GM21528 (cell line): ENCODE measurements around the gene CEP89.
"Not testable (repeated sequence)": the region's sequence is repeated elsewhere in the genome, so short reads cannot be mapped to it uniquely, and the experiment has no call there.

Experiments used
- ATAC-seq: cut with Tn5 transposase; IDR thresholded peaks from one replicate; pipeline ENCODE4 v1.9.1; 2021; ENCODE audit warnings: mild to moderate bottlenecking, moderate library complexity; ENCODE audit not compliant: unreplicated experiment, low FRiP score

The CEP89 gene

GRCh38 chr19:32969549-32969948 lies 2.2 kb downstream of the CEP89 start:
- ATAC-seq = no peak

- ATAC-seq = no peak
Observed at GRCh38 chr19:32966750-32967149, 5.0 kb downstream of the CEP89 start.

DNA sequence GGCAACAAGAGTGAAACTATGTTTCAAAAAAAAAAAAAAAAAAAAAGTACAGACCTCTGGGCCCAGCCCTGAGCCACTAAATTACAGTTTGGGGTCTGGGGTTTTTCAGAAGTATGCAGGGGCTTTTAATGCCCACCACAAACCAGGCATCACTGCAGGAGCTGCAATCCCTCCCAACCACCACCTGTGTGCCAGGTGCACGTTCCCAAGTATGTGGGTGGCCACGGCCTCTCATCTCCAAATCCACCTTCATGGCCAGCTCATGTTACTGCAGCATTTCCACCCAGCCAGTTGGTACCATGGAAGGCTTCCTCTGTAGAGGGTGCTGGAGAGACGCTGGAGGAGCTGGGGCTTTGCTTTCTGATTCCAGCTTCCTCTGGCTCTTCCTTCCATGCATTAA lies 26.5 kb downstream of the CEP89 start:
- ATAC-seq = no peak

GRCh38 chr19:32941273-32941672 lies 30.5 kb downstream of the CEP89 start:
- not testable (repeated sequence) for ATAC-seq

DNA sequence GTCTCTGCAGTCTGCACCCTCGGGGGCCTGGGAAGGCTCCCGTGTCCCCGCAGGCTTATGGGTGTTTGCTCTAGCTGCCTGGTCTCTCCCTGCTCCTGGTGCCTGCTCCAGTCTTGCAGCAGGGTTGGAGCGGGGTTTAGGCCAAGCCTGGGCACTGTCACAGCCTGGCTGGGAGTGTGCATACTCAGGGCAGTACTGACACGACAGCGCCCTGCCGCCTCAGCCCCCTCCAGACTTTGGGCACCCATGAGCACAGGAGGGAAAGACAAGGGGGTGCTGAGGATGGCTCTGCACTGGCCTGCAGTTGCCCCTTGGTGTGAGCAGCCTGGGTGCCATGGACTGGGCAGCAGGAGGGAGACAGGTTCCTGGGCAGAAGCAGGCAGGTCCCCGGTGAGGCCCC lies 35.7 kb downstream of the CEP89 start:
- no peak for ATAC-seq

GRCh38 chr19:32935629-32936028 lies 36.1 kb downstream of the CEP89 start:
- no peak for ATAC-seq

- ATAC-seq = no peak
Observed at GRCh38 chr19:32933571-32933970, 38.2 kb downstream of the CEP89 start.

DNA sequence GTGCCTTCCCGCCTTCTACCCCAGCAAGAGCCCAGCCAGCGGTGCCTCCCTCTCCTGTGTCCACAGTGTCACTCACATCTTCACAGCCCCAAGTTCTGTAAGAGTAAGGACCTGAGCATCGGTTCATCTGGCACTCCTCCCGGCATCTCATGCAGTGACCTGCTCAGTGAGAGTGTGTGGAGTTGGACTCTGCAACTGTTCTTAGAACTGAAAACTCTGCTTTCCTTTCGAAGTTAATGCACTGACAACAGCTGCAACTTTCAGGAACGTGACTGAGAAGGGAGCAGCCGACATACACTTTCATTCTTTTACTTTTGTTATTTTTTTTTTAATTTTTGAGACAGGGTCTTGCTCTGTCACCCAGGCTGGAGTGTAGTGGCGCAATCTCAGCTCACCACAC lies 41.2 kb downstream of the CEP89 start:
- no peak for ATAC-seq

- no peak for ATAC-seq
Observed at GRCh38 chr19:32928806-32929205, 43.0 kb downstream of the CEP89 start.

DNA sequence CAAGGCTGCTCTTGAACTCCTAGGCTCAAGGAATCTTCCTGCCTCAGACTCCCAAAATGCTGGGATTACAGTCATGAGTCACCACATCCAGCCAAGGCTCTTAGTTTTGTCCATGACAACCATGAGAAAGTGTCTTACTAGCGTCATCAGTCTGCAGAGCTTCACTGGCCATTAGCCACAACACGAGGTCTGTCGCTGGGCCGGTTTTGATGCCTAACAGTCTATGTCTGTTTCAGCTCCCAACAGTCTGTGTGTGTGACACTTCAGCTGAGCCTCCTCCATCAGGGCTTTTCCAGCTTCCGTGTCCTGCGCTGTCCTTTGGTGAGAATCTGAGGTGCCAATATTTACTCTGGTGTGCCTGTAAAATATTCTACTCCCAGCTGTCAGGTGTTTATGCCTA lies 47.6 kb downstream of the CEP89 start:
- no peak for ATAC-seq

GRCh38 chr19:32921624-32922023 lies 50.1 kb downstream of the CEP89 start:
- ATAC-seq = no peak

DNA sequence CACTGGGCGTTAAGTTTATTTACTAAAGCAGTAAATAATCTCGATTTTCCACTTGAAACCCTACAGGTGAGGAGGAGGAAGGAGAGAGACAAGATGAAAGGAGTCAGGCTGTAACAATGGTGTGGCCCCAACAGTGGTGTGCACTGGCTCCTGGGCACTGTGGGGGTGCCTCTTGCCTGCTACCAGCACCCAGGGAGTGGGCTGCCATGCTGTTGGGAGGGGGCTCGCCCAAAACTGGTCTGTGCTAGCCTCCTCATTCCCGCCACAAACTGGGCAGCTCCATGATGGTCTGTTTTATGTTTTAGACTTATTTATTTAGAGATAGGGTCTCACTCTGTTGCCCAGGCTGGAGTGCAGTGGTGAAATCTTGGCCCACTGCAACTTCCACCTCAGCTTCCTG lies 52.4 kb downstream of the CEP89 start:
- ATAC-seq = no peak

- no peak for ATAC-seq
Observed at GRCh38 chr19:32917616-32917996, 54.2 kb downstream of the CEP89 start.

DNA sequence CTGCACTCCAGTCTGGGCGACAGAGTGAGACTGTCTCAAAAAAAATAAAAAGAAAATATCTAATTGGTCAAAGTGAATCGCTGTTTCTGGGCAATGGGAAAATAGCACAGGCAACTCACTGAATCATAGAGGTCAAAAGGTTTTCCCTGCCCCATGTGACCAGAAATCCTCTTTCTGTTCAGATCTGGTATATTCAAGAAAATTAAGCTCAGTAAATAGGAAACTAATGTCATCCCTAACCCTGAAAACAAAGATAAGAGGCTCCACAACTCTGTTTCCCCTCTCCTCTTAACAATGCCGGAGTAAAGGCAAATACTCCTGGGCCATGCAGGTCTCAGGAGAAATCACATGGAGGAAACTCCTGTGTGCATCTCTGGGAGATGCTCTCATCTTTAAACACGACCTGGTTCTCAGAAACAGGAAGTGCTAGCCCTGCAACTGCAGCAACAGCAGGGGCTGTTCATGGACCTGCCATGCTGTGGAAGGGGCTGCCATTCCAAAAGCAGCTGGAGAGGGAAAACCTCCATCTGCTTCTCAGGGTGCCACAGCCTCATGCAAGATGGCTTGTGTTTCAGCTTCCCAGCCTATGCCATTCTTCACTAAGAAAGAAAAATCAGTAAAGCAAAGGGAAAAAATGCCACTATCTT lies 54.7 kb downstream of the CEP89 start:
- no peak for ATAC-seq

- no peak for ATAC-seq
Observed at GRCh38 chr19:32914879-32915660, 56.7 kb downstream of the CEP89 start.

DNA sequence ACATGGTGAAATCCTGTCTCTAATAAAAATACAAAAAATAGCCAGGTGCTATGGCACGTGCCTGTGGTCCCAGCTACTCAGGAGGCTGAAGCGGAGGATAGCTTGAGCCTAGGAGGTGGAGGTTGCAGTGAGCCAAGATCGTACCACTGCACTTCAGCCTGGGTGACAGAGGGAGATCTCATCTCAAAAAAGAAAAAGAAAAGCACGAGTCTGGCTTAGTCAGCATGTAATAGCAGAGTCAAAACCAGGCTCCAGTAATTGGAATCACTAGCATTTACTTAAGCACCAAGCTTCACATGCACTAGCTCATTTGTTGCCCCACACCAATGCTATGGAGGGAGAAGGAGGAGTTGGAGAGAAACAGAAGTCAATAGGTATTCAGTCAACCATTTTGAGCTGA lies 60.3 kb downstream of the CEP89 start:
- ATAC-seq = no peak

DNA sequence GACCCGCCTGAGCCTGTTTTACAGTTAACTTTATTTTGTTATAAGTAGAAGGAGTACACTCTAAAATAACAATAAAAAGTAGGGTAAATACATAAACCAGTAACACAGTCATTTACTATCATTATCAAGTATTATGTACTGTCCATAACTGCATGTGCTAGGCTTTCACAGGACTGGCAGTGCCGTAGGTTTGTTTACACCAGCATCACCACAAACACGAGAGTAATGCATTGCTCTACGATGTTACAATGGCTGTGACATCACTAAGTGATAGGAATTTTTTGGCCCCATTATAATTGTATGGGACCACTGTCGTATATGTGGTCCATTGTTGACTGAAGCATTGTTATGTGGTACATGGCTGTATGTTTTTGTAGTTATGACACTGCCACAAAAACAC lies 60.9 kb downstream of the CEP89 start:
- no peak for ATAC-seq

DNA sequence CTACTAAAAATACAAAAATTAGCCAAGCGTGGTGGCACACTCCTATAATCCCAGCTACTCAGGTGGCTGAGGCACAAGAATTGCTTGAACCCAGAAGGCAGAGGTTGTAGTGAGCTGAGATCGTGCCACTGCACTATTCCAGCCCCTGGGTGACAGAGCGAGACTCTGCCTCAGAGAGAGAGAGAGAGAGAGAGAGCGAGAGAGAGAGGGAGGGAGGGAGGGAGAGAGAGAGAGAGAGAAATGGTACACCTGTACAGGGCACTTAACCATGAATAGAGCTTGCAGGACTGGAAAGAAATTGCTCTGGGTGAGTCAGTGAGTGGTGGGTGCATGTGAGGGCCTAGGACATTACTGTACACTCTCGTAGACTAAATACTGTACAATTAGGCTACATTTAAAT lies 61.7 kb downstream of the CEP89 start:
- ATAC-seq = no peak

DNA sequence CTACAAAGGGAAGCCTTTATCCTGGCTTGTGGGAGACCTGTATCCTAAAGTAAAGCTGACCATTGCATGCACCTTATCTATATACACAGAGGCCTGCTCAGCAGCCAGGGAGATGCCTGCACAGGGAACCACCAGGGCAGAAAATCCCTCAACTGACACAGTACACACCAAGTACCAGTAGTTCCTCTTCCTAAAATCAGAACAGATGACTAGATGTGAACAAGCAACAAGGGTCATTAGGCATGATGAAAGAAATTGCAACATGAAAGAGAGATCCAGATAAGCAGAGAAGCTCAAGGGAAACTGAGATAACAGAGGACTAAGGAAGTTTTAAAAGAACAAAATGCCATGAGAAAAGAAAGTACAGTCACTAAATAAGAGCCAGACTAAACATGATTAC lies 62.5 kb downstream of the CEP89 start:
- ATAC-seq = no peak

GRCh38 chr19:32908641-32909190 lies 63.0 kb downstream of the CEP89 start:
- ATAC-seq = no peak

- ATAC-seq = no peak
Observed at GRCh38 chr19:32902448-32902847, 69.3 kb downstream of the CEP89 start.
